ENCODE results near the gene PLEKHG2. TPM values are rescaled to one million over a fixed set of nuclear protein-coding genes. Genes with fewer than 3 reads are reported as not detected.

Gene PLEKHG2
- total and polyA plus RNA-seq, 4 donors, result 2.1 to 4.5 (median 3.0) TPM

GRCh38 chr19:39379865-39380396 lies 32.5 kb upstream of the PLEKHG2 start:
- Histone ChIP-seq H3K9ac (ENCODE audit: low read depth in 1 of 2, low read length in 2 of 2) (no peak overlapping the region), H3K4me1 (ENCODE audit: control insufficient read depth in 4 of 4, insufficient read depth in 4 of 4, low read length in 3 of 4) (peaks cover 13 to 36% (median 33%) of the 10 kb centered on the region in 4 donors), H3K9me3 (ENCODE audit: control insufficient read depth in 4 of 4, low read length in 3 of 4) (no peaks in the 10 kb centered on the region), H3K4me3 (ENCODE audit: low read depth in 1 of 3, low read length in 3 of 3) (no peak overlapping the region), H3K27me3 (ENCODE audit: control insufficient read depth in 4 of 4, insufficient read depth in 4 of 4, low read length in 3 of 4) (no peaks in the 10 kb centered on the region), H3K36me3 (ENCODE audit: control insufficient read depth in 4 of 4, insufficient read depth in 3 of 4, low read depth in 1 of 4, low read length in 3 of 4) (peaks cover 14 to 54% (median 35%) of the 10 kb centered on the region in 4 donors), H3K27ac (ENCODE audit: low read depth in 1 of 2, low read length in 2 of 2) (no peak overlapping the region)
- TF ChIP-seq ATF3 (IDR thresholded peaks at IDR 0.05), result no peak
- TF ChIP-seq GABPA (IDR thresholded peaks at IDR 0.05 in 1 of 2, conservative IDR thresholded peaks at IDR 0.05 in 1 of 2), result no peak
- TF ChIP-seq FOXA1 (IDR thresholded peaks at IDR 0.05), result no peak
- TF ChIP-seq JUND (IDR thresholded peaks at IDR 0.05), result no peak
- no peak for TF ChIP-seq CTCF (IDR thresholded peaks at IDR 0.05; ENCODE audit: low read depth, low read length, missing input control)
- 98% methylated on average over 14 of the region's 14 CpGs for WGBS
- no peak for DNase-seq (ENCODE audit: low spot score)

GRCh38 chr19:39380521-39381502 lies 31.7 kb upstream of the PLEKHG2 start:
- Histone ChIP-seq H3K4me3 (ENCODE audit: low read depth in 1 of 3, low read length in 3 of 3) (no peak overlapping the region), H3K27ac (ENCODE audit: low read depth in 1 of 2, low read length in 2 of 2) (no peak overlapping the region), H3K27me3 (ENCODE audit: control insufficient read depth in 4 of 4, insufficient read depth in 4 of 4, low read length in 3 of 4) (no peaks in the 10 kb centered on the region), H3K9ac (ENCODE audit: low read depth in 1 of 2, low read length in 2 of 2) (no peak overlapping the region), H3K9me3 (ENCODE audit: control insufficient read depth in 4 of 4, low read length in 3 of 4) (no peaks in the 10 kb centered on the region), H3K4me1 (ENCODE audit: control insufficient read depth in 4 of 4, insufficient read depth in 4 of 4, low read length in 3 of 4) (peaks cover 11 to 30% (median 27%) of the 10 kb centered on the region in 4 donors), H3K36me3 (ENCODE audit: control insufficient read depth in 4 of 4, insufficient read depth in 3 of 4, low read depth in 1 of 4, low read length in 3 of 4) (peaks cover 12 to 56% (median 32%) of the 10 kb centered on the region in 4 donors)
- 96% methylated on average over 17 of the region's 17 CpGs for WGBS
- DNase-seq (ENCODE audit: low spot score), result no peak
- TF ChIP-seq RAD21 (IDR thresholded peaks at IDR 0.05) (no peak), HNF4A (conservative IDR thresholded peaks at IDR 0.05) (no peak), CTCF (IDR thresholded peaks at IDR 0.05; ENCODE audit: low read depth, low read length, missing input control) (no peak), FOXA2 (IDR thresholded peaks at IDR 0.05) (no peak), HNF4G (IDR thresholded peaks at IDR 0.05) (no peak), JUND (IDR thresholded peaks at IDR 0.05) (no peak), SP1 (IDR thresholded peaks at IDR 0.05) (no peak), ZBTB33 (IDR thresholded peaks at IDR 0.05) (no peak), ATF3 (IDR thresholded peaks at IDR 0.05) (no peak)
